ENCODE measurements around the gene RCN2.
A peak's percentile ranks its signal among the peaks of the same experiment; 100 is the strongest.

The RCN2 gene

DNA sequence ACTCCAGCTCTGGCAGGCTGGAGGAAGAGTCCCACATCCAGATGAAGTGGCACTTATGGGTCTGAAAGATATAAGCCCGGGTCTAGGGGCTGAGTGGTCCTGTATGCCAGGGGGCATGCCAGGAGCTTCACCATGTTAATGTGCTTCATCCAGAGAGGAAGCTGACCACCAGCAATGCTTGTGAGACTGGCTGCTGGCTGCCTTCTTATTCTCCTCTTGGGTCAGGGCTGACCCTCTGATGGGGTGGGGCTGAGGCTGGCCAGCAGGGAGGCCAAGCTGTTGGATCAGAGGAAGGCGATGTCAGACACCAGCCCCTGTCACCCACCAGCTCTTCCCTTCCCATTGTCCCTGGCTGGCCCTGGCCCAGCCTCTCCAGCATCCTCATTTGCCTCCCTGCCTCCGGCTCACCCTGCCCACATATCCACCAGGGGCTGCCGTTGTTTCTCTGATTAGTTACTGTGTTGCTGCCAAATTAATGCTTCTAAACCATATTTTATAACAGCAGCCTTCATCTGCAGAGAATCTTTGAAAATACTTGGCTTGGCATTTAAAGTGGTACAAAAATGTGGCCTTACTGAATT lies 43.0 kb downstream of the RCN2 start:
- no peak for DNase-seq

DNA sequence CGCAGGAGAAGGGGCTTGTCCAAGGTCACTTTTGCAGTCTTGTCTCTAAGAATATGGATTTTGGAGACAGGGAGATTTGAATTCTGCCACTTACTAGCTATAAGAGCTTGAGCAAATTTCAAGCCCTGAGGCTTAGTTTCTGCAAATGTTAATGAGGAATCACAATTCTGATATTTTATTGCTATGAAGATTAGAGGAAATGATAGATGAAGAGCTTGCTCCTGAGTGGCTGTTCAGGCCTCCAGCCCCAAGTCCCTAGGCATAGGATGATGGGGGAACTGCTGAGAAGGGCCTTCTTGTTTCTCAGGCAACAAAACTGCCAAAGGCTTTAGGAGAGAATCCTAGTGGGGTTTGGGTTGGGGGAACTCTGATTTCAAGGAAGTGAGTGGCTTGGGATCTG lies 44.6 kb downstream of the RCN2 start:
- DNase-seq = no peak

DNA sequence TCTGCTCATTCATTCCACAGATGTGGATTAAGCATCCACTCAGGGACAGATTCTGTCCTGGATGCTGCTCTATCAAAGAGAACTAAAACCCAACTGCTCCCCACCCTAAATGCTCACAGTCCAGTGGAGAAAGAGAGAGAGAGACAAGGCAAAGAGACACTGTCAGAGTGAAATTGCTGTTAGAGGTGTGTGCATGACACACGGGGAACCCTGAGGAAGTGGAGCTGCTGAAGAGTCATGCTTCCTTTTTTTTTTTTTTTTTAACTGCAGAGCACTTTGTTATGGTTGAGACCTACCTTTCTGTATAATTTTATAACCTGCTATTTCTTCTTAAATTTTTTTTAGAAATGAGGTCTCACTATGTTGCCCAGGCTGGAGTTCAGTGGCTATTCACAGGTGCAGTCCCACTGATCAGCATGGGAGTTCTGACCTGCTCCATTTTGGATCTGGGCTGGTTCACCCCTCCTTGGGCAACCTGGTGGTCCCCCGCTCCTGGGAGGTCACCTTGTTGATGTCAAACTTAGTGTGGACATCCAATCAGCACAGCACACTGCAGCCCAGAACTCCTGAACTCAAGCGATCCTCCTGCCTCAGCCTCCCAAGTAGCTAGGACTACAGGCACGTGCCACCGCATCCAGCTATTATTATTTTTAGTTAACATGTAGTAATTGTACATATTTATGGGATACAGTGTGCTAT lies 45.2 kb downstream of the RCN2 start:
- DNase-seq = peak in 1 of 2 donors; percentile 34

DNA sequence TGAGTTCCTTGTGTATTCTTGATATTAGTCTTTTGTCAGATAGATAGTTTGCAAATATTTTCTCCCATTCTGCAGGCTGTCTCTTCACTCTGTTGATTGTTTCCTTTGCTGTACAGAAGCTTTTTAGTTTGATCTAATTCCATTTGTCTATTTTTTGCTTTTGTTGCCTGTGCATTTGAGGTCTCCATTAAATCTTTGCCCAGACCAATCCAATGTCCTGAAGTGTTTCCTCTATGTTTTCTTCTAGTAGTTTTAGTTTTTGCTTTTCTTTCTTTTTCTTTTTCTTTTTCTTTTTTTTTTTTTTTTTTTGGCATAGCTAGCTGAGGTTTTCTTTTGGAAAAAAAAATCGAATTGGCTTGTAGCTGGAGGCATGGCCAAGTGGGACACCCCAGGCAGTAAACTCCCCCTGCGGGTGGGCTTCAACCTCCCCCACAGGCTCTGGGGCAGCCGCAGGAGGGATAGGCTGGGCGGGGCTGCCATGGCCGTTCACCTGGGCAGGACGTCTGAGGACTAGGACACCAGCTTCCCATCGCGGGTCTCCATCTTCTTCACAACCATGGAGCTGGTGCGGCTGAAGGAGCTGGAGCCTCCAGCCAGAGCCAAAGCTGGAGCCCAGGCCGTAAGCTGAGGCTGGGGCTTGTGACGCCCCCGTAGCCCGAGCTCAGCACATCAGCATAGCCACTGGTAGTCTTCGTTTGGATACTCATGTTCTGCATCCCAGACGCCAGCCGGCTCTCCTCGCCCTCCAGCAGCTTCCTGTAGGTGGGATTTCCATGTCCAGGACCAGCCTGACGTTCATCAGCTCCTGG lies 47.2 kb downstream of the RCN2 start:
- no peak for DNase-seq

DNA sequence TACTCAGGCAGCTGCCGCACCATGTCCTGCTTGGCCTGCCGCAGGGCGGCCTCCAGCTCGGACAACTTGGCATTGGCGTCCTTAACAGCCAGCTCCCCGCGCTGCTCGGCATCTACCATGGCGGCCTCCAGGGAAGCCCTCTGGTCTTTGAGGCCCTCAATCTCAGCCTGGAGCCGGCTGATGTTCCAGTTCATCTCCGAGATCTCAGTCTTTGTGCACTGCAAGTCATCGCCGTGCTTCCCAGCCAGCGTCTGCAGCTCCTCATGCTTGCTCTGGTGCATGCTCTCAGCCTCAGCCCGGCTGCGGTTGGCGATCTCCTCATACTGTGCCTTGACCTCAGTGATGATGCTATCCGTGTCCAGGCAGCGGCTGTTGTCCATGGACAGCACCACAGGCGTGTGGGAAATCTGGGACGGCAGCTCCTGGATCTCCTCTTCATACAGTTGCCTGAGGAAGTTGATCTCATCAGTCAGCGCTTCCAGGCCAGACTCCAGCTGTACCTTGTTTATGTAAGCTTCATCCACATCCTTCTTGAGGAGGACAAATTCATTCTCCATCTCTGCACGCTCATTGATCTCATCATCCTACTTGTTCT lies 47.9 kb downstream of the RCN2 start:
- no peak for DNase-seq

DNA sequence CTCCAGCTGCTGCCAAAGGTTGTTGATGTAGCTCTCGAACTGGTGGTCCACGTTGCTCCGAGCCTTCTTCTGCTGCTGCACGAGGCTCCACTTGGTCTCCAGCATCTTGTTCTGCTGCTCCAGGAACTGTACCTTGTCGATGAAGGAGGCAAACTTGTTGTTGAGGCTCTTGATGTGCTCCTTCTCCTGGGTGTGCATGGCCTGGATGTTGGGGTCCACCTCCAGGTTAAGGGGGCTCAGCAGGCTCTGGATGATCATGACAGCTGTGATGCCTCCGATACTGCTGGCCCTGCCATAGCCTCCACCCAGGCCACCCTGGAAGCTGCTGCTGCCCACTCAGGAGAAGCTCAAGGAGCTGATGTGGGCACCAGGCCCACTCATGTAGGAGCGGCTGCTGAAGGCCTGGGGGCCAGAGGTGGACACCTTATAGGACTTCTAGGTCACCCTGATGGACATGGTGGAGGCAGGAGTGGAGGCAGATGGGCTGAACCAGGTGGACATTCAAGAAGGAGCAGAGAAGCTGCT lies 48.5 kb downstream of the RCN2 start:
- no peak for DNase-seq

DNA sequence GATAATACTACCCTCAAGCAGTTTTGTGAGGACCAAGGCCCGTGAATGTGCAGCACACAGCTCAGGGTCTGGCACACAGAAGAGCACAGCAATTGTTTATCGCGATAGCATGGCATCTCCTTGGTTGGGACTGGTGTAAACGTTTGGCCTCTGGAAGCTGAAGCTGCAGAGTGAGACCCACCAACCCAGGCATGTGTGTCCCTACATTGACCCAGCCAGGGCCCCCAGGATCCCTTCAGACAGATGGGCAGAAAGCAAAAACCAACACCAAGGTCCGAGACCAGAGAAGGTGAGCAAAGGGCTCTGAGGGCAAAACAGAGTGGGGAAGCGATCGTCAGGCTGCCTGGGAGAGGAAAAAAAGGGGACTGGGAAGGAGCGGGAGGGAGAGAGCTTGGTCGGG lies 50.8 kb downstream of the RCN2 start:
- no peak for DNase-seq

DNA sequence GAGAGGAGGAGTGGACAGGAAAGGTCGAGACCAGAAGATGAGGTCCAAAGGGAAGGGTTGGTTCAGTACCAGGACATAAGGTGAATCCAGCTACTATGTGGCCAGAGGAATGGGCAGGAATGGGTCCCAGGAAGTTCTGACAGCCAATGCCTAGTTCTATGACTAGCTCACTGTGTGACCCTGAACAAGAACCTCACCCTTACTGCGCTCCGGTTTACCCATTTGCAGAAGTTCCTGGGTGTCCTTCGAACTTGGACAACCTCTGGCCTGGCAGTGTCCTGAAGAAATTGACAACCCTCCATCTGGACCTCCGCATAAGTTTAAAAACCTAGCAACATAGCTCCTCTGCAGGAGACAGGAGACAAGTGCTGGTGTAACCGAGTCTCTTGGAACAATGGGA lies 51.2 kb downstream of the RCN2 start:
- DNase-seq = no peak

DNA sequence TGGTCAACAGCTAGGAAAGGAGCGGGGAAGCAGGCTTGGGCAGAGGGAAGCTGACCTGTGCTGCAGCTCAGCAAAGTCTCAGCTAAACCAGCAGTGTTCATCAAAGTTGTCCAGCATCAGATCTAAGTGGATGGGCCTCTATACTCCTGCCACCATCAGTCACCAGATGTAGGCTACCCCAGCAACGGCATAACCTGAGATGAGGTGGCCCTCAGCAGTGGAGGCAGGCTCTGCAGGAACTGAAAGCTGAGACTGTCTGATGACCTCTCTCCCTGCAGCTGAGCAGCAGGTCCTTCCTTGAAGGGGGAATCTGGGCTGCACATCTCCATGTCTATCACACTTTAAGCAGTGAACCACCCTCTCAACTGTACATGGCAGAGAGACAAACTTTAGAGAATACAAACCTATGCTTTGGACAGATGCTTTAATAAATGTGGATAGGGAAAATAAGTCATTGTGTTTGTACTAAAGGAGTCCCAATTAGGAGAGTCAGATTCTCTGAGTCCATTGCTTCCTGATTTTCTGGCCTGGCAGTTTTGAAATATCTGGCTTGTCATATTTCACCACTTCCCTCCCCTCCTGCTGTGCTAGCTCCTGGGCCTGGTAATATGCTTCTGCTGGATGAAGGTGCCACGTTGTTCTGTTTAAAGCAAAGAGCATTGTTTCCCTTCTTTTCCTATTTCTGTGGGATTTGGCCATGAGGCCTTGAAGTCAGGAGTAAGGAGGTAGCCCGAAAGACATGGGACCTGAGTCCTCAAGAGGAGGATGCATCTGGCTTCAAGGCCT lies 52.2 kb downstream of the RCN2 start:
- DNase-seq = peak in 1 of 2 donors; percentile 22

DNA sequence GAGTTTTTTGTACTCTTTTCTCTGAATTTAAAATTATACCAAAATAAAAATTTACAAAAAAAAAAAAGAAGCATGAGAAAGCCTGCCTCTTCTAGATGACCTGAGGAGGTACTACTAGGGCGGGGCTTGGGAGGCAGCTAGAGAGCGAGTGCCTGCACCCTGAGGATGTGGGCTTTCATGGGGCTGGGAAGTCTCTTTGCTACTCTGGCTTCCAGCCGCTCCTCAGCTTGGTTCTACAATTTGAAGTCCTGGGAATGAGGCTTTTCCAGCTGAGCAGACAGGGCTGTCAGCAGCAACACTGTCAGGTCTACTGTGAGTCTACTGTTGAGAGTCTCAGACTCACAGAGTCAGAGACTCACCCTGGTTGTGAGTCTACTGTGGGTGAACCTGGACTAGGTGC lies 55.2 kb downstream of the RCN2 start:
- DNase-seq = no peak

DNA sequence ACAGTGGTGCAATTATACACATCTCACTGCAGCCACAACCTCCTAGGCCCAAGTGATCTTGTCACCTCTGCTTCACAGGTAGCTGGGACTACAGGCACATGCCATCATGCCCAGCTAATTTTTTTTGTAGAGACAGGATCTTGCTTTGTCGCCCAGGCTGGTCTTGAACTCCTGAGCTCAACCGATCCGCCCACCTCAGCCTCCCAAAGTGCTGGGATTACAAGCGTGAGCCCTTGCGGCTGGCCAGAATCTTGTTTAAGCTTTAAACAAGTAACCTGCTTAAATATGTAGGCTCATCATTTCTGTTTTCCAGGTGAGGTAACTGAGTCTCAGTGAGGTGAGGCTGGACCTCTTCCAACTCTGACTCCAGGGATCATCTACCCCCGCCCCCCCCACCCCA lies 55.7 kb downstream of the RCN2 start:
- DNase-seq = no peak

DNA sequence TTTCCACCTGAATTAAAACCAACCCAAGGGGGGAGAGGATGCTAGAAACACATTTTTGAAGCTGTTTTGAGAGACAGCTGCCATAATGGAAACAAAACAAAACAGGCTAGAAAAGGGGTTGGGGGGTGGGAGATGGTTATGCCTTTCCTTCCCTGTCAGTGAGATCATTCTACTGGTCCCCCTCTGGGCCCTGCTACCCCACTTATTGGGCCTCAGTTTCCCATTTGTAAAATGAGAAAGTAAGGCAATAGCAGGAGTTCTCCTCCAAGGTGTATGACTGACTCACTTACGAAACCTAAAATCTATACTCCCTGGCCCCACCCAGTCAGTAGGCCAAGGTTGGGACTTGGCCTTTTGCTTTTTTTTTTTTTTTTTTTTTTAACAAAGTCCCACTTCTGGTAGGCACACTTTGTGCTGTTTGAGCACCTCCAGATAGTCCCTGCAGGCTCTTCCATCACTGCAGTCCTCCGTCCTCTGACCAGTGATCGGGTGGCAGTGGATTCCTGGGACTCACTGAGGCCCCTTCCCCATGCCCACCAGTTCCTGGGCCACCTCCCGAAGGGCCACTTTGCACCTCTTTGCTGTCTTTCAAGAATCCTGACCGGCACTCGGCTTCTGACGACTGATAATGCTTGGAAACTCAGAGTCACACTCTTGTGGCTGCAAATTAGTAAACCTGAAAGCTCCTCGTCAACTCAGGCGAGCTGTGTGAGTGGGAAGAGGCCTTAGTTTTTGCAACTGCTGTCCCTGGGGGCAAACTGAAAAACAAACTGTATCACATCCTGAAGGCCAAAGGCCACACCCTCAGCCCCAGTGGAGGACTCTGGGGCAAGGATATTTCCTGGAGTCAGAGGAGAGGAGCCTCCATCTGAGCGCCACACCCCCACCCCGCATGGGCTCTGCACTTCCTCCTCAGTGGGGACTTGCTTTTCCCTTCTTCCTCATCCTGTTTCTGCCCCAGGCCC lies 56.6 kb downstream of the RCN2 start:
- DNase-seq = no peak

DNA sequence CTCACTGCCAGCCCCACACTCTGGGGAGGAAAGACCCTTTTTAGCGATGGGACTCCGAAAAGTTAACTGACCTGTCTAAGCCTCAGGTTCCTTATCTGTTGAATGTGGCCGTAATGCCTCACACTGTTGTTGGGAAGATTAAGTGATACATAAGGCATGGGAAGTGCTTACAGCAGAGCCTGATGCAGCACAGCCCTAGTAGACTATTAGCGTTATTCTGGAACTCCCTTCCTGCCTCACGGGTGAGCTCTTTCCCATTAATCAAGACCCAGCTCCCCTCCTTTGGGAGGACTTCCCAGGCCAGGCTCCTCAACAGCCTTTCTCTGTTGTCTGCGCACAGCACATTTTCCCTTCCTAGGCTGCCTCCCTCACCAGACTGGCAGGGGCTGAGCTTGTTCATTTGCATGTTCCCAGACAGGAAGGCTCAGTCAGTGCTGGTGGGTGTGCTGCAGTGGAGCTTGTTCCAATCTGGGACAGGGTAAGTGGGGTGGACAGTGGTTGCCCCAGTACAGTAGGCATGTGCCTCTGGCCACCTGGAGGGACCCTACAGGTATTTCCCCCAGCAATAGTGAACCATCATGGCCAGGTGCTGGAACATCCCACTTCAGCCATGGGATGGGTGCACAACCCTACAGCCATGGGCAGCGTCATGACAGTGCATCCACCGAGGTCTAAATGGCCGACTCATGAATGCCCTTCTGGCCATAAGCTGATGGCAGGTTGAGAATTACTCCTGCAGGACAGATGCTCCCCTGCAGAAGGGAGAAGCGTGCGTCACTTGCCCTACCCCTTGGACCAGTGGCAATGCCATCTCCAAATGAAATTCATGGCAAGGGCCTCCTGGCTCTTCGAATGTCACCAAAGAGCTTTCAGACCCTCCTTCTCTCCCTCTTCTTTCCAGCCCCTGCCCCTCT lies 57.6 kb downstream of the RCN2 start:
- DNase-seq = no peak

DNA sequence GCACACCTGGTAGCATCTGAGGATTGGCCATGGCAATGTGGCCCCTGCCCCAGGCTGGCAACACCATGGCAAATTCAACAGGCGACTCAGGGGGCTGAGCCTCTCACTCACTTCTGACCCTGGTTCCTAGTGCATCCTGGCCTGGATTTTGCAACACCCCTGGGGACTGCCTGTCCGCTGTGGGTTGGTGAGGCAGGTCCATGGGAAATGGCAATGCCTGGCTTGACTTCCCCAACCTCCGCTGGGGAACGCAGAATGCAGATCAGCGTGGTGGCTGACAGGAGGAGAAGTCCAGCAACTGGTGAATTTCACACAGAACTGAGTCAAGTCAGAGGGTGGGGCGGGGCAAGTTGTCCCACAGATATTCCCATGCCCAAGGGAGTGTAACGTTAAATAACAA lies 59.5 kb downstream of the RCN2 start:
- DNase-seq = no peak

DNA sequence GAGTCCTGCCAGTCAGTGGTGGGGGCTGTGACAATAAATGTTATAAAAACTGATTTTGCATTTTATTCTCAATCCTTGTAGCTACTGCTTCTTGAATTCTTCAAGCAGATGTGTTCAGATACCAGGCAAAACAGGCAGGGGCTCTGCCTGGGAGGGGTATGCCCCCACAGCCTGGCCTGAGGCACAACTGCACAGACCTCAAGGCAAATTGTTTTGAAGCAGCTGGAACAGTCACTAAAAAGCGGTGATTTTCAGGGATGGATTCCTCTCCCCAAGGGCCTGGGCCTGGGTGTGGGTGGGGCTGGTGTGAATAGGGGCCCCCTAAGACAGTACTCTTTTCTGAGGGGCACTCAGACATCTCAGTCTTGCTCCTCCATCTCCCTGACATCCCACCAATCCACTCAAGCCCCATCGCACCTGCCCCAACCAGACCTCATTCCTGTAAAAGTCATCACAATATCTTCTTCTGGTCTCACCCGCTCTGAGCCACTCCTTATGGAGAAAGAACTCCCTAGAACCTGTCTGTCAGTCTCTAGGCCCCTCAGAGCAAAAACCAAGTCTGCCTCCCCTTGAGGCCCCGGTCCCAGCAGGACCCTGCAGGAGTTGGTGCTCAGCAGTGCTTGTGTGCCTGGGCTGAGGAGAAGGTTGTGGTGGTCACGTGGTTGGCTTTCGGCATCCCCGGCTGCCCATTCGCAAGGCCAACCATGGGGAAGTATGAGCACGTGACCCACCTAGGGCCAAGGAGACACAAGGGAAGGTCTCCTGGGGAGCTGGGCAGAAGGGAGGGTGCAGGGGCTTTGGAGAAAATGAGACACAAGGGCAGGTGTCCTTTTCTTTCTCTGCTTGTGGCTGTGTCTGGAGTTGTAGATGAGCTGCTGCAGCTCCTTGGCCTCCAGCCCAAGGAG lies 60.4 kb downstream of the RCN2 start:
- no peak for DNase-seq

DNA sequence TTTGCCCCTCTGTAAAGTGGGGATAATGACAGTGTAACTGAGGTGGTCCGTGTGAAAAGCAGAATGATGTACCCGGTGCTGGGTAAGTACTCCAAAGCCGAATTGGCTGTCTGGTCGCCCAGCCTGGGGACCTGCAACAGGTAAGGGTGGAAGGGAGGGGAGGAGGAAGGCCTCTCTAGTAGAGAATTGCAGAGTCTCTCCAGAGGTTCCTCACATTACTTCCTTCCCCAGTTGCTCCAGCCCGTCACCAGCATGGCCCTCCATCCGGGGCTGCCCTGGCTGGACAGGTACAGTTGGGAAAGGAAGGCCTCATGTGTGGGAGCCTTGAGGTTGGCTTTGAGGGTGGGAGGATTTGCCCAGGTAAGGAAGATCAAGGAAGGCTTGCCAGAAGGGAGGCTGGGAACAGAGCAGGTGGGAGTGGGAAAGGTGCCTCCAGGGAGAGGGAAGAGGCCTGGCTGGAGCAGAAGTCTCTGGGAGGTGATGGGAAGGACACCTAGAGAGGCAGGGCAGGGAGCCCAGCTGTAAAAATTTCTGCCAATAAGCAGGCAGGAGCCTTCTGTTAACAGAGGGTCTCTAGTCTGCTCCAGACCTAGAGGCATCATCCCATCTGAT lies 61.7 kb downstream of the RCN2 start:
- no peak for DNase-seq

DNA sequence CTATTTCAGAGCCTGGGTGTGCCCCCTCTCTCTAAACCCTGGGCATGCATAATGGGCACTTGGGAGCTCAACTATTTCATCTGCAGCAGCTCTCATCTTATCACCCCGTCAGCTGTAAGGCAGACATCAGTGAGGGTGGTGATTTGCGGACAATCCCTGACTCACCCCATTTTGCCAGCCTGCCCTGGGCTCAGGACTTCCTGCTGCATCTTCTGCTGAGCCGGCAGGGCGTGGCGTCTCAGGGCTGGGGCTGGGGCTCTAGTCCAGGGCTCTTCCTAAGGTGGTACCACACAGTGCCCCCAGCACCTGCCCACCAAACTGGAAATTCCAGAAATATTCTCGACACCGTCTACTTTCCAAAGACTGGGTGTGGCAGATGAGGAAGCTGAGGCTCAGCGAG lies 62.5 kb downstream of the RCN2 start:
- DNase-seq = peak in 1 of 2 donors; percentile 36

DNA sequence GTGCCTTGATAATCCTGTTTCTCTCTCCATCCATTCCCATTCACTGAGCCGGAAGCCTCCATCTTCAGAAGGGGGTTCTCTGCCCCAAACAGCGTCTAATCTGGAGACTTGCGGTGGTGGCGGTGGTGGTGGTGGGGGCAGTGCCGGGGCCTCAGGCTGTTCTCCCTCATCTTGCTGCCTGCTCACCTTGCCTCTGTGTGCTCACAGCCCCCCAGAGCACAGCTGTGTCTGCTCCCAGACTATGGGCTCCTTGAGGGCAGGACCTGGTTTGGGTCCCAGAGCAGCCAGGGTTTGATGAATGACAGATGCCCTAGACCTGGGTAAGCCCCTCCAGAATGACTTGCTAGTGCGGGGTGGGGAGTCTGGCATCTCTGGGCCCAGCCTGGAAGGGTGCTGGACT lies 62.9 kb downstream of the RCN2 start:
- DNase-seq = no peak
